HG03432 (cell line): Measurements from ENCODE around the gene PCBP1.
"Not testable (repeated sequence)": the region's sequence is repeated elsewhere in the genome, so short reads cannot be mapped to it uniquely, and the experiment has no call there.

ENCODE experiments used
- ATAC-seq: cut with Tn5 transposase; IDR thresholded peaks from one replicate; pipeline ENCODE4 v1.9.1; 2021; ENCODE audit warnings: mild to moderate bottlenecking, moderate library complexity; ENCODE audit not compliant: unreplicated experiment

PCBP1 gene

DNA sequence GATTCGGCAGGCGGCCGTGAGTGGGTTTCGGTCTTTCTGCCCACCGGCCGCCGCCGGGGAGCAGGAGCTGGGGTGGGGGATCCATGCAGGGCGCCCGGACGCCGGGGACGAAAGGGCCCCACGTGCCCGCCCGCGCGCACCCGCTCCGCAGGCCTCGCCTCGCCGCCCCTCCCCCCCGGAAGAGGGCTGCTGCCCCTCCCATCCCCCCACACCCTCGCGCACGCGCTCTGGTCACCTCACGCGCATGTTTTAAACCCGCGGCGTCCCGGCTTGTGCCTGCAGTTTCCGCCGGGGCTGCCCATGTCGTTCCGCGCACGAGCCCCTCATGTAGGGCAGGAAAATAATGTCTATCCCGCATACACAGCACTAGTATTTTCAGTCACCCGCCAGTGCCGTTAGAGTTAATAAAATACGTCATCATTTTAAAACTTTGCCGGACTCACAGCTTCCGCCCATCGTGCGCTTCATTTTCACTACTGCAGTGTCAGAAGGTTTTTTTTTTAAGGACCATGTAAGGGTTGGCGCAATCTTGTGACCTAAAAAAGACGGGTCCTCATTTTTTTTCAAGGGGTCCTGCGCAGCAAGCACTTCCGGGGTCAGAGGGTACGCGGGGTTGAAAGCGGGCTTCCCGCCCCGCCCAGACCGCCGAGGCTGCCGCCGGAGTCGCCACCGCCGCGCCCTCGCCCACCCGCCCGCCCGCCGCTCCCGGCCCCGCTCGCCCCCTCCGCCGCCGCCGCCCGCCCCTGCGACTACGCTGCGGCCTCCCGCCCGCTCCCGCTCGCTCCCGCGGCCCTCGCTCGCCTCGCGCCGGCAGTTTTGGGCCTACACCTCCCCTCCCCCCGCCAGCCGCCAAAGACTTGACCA lies at the start of gene PCBP1:
Gene PCBP1 (plus strand): TSS at position 640 of the 864 bp plus-strand sequence. CDS start 267 bp downstream, outside the sequence.
- ATAC-seq, result peak; percentile 47

DNA sequence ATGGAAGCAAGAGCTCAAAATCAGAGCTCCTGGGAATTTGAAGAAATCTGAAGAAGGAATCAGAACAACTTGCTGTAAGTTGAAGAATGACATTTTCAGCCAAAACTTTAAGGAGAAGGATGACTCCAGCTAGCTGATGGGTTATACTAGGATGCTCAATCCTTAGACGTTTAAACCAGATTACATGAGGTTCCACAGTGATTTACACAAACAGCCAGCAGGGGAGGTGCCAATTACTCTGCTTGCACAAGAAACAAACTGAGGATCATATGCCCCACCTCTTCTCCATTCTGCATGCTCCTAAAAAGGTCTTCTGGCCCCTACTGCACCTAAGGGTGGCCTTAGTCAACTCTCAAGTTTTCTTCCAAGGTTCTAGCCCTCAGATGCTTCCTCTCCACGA lies 47.9 kb upstream of the PCBP1 start:
- ATAC-seq, result no peak

DNA sequence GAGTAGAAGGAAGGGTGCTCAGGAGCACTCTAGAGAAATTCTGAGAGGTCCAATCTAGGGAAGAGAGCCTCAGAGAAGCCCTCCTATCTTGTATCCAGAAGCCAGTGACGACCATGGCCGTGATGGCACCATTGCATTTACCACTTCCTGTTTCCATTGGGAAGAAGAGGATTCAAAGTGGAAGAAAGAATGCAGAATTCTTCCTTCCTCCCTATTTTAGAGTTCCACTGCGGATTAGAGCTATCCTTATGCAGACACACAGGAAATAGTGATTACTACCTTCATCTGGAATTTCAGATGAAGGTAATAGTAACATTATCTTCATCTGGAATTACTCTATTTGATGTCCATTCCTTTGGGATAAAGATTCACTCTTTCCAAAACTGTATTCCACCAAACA lies 45.6 kb upstream of the PCBP1 start:
- no peak for ATAC-seq

DNA sequence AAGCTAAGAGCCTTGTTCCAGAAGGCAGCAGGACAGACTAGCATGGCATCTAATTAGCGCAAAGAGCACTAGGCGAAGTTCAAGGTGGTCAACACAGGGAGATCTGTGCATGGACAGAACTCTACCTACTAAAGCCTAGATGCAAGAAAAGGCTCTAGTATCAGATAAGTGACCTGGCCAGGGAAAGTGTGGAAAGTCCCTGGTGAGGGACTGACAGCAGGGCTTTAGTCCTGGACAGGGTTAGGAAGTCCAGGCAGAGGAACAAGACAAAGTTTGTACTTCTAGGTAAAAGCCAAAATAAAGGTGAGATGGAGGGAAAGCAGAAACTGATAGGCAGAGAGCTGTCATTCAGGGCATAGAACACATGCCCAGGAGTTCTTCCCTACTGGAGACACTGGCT lies 45.0 kb upstream of the PCBP1 start:
- no peak for ATAC-seq

DNA sequence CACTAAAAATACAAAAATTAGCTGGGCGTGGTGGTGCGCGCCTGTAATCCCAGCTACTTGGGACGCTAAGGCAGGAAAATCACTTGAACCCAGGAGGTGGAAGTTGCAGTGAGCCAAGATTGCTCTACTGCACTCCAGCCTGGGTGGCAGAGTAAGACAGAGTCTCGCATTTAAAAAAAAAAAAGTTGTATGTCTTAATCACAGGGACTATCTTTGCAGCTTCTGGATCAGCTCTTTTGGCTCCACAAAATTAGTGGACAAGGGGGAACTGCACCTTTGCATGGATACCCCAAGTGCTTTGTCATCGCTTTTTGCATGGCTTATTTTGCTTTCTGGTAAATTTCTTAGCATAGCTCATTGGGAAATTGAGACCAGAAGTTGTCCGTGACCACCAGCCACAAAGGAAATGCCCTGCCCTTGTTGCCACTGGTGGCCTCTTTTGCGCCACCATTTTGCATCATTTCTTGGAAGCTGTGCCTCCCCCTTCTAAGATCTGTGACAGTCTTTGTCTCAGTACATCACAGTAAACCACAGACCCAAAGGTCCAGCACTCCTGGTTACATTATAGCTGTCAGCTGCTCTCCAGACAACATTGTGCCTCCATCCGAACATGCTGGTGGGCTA lies 43.9 kb upstream of the PCBP1 start:
- ATAC-seq, result no peak

DNA sequence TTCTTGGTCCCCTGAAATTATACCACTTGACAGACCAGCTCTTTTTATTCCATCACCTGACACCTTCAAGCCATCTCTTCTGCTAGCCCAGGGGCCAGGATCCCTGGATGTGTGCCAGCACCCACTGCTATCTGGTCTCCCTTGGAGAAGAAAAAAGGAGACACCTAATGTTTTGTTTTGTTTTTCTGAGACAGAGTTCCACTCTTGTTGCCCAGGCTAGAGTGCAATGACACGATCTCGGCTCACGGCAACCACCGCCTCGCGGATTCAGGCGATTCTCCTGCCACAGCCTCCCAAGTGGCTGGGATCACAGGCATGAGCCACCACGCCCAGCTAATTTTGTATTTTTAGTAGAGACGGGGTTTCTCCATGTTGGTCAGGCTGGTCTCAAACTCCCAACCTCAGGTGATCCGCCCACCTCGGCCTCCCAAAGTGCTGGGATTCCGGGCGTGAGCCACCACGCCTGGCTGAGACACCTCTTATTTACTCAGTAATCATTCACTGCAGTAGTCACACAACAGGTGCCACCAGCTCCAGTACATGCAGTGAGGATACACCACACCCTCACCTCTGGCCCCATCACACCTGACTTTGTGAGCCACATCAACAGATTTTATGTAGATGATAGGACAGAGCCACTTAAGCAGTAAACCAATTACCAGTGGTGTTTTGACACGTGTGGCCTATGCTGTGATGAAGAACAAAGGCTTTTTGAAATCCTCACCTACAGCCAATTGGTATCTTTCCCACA lies 42.8 kb upstream of the PCBP1 start:
- ATAC-seq, result no peak

DNA sequence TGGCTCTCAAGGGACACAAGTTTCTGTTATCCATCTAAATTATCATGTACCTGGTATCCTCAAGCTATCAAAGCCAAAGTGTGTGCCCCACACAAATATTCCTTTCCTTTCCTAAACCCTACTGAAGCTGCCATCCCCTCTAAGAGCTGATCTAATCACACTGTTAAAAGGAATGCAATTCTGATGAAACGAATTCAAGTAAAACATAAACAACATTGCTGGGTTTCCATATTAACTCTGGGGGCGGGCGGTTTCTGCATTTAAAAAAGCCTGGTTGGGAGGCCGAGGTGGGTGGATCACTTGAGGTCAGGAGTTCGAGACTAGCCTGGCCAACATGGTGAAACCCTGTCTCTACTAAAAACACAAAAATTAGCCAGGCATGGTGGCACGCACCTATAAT lies 41.9 kb upstream of the PCBP1 start:
- no peak for ATAC-seq

DNA sequence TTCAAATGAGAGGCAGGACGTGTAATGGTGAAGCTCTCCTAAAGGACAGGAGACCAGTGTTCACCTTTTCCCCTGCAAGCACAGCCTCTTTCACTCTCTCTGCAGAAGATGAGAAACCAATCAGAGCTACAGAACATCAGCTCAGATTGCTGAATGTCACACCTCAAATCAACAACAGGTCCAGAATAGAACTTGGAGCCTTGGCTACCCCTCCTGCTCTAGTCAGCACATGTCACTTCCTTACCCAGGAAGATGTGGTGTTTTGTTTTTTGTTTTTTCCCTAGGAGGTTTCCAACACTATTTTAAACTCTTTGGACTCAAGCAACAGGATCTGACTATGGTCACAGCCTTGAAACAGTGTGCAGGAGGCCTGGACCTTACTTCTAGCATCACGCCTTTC lies 41.3 kb upstream of the PCBP1 start:
- ATAC-seq, result no peak

DNA sequence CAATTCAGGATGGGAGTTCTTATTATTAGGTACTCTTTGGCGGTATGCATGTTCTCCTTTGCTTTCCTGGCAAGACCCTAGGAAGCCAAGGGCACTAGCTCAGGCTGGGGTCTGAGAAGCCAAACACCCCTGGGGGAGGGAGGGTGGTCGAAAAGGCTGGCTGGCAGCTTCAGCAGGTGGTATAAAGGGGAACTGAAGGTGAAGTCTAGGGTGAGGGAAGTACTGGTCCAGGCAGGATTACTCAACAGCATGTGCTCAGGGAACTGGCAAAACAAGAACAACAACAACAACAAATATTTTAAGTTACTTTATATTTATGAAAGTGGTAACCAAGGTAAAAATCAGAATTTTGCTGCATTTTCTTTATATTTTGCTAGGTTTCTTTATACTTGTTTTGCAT lies 40.7 kb upstream of the PCBP1 start:
- ATAC-seq, result no peak

DNA sequence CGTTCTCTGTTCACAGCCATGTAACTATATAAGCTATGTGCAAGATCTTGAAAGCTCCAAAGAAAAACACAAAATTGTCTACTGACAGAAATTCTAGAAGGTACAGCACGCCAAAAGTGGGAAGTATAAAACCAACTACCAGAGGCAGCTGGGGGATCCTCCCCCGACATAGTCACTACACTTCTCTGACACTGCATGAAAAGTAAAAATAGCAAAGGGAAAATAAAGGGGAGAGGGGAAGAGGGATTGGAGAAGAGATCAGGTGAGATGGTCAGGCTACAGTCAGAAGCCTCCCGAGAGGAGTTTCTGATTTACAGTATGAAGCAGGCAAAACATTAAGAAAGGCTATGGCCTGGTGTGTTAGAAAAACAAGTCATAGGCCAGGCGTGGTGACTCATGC lies 39.8 kb upstream of the PCBP1 start:
- no peak for ATAC-seq

DNA sequence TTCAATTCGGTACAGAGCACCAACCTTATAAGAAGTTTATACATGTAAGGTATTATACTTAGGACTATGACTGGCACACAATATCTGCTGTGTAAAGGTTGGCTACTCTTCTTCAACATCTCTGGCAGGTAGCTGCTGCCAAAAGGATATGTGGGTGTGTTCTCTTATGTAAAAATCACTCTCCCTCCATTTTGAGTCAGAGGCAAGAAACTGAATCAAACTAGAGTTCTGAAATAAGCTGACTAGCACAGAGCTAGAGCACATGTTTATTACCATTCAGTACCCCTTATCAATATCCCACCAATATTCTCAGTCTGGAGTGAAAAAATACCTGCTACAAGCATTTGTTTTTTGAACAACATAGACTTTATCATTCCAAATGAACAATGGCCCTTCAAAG lies 38.0 kb upstream of the PCBP1 start:
- no peak for ATAC-seq

DNA sequence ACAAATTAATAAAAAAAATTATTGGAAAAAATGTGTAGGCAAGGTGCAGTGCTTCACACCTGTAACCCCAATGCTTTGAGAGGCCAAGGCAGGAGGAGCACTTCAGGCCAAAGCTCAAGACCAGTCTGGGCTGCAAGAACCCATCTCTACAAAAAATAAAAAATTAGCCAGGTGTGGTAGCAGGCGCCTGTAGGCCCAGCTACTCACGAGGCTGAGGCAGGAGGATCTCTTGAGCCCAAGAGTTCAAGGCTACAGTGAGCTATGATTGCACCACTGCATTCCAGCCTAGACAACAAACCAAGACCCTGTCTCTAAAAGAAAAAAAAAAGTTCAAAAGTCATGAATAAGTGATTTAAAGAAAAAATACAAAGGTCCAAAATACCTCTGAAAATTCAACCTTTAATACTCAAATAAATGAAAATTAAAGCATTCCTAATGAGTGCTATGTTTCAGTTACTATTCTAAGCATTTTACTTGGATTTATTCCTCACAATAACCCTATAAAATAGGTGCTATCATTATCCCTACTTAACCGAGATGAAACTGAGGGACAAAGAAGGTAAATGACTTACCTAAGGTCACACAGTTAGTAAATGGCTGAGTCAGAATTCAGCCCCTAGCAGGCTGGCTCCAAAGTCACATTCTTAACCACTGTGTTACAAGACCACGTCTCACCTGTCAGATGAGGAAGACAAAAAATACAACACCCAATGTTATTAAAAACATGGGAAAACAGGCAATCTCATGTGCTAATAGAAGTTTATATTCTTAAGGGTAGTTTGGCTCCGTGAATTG lies 36.4 kb upstream of the PCBP1 start:
- no peak for ATAC-seq

DNA sequence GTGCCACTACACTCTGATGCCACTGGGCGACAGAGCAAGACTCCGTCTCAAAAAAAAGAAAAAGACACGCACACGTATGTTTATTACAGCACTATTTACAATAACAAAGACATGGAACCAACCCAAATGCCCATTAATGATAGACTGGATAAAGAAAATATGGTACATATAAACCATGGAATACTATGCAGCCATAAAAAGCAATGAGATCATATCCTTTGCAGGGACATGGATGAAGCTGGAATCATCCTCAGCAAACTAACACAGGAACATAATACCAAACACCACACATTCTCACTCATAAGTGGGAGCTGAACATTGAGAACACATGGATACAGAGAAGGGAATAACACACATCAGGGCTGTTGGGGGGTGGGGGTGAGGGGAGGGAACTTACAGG lies 32.0 kb upstream of the PCBP1 start:
- ATAC-seq, result not testable (repeated sequence)

DNA sequence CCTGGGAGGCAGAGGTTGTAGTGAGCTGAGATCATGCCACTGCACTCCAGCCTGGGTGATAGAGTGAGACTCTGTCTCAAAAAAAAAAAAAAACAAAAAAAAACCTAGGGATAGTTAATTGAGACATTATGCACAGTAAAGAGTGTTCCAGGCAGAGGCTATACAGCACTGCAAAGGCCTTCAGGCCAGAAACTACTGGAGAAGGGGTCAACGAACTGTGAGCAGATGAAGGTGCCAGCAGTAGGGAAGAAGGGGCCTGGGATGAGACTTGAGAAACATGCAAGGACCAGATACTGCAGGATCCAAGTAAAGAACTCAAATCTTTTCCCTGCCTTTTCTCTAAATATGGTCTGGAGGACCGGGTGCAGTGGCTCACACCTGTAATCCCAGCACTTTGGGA lies 26.0 kb upstream of the PCBP1 start:
- ATAC-seq, result no peak

DNA sequence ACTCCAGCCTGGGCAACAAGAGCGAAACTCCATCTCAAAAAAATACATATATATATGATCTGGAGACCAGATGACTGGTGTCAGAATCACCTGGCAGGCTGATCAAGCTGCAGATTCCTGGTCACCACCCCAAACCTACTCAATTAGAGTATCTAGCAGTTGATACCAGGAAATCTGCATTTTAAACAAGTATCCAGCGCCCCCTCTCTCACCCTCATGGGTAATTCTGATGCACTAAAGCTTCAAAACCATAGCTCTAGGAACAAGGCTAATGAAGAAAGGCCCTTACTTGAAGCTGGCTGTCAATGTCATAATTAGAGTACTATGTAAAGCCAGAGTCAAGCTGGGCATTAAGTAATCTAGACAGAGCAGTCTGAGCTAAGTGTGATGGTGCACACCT lies 25.0 kb upstream of the PCBP1 start:
- ATAC-seq, result no peak

DNA sequence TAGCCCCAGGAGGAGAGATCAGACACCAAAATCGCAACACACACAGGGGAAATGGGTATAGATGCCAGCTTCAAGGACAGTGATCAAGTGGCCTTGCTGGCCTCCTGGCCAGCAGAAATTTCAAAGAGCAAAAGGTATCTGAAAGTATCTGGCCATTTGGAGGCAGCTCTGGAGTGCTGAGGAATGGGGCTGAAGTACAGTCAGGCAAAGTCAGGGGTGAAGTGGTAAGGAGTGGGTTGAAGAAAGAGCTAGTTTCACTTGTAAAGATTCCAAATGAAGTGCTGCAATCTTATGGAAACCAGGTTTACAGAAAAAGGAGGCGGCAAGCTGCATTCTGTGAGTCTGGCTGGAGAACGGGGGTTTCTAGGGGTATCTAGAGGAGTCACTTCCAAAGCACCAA lies 19.2 kb upstream of the PCBP1 start:
- ATAC-seq, result no peak

DNA sequence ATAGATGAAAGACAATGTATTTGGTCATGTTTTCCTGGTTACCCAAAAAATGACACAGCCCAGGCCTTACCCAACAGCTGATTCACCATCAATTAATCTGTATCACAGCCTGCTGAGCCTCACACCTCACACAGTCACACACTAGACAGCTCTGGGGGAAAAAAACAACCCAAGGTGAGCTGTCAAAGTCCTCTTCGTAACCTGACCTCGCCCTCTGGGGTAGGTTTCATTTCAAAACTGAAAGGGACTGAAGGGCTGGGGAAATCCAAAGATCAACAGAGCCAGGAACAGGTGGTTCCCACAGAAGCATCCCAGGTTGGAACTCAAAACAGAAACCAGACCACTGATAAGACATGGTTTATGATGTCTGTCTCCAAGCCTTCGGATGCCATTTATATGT lies 18.2 kb upstream of the PCBP1 start:
- ATAC-seq, result peak; percentile 81

DNA sequence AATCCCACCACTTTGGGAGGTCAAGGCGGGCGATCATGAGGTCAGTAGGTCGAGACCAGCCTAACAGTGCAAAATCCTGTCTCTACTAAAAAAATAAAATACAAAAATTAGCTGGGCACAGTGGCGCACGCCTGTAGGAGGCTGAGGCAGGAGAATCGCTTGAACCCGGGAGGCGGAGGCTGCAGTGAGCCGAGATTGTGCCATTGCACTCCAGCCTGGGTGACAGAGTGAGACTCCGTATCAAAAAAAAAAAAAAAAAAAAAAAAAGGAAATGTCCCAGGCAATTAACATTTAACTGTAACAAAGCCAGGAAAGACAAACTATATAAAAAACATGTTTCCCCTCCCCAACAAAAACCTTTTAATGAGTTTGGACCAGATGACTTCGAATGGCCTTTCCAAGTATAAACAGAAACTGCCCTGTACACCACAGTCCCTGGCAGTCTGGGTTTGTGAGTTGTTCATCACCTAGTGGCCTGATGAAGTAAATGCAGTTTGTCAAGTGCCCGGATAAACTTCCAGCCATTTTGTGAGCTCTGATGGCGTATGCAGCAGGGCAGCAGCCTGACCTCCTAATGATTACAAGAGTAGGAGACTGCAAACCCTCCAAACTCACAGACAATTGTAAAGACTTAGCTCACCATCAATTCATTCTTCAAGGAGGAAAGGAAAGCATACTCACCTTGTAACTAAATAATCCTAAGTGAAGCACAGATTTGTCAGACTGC lies 16.6 kb upstream of the PCBP1 start:
- peak; percentile 73 for ATAC-seq

DNA sequence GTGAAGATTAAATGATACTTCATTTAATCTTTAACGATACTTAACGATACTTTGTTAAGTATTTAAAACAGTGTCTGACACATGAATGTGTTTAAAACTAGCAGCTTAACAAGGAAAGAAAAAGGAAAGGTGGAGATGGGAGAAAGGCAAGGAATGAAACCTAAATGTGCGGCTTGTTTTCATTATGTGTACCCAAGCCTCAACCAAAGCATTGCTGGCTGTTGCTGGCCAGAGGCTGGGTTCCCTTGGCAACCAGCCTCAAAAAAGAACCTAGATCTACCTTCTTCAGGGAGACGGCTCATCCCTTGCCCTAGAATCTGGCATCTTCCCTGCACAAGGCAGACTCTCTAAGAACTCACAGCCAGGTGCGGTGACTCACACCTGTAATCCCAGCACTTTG lies 13.8 kb upstream of the PCBP1 start:
- no peak for ATAC-seq

DNA sequence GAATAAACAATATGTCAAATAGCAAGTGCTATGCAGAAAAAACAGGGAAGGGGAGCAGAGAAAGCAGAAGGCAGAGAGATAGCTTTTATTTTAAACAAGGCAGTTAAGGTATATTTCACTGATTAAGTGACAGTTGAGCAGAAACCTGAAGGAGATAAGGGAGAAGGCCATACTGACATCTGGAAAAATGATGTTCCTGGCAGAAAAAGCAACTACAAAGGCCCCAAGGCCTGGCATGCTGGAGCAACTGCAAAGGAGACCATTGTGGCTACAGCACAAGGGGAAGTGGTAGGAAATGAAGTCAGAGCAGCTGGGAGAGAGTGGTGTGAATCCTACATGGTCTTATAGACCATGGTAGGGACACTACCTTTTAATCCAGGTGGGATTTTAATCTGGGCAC lies 8.9 kb upstream of the PCBP1 start:
- ATAC-seq, result no peak
